ENCODE data around the gene RAVER2.
"Not testable (repeated sequence)": the region's sequence is repeated elsewhere in the genome, so short reads cannot be mapped to it uniquely, and the experiment has no call there.

The RAVER2 gene

GRCh38 chr1:64820572-64820971 is 75.7 kb downstream of the RAVER2 start:
- not testable (repeated sequence) for H4K91ac ChIP-seq (ENCODE audit: low read length); H3K4ac ChIP-seq (ENCODE audit: low read depth in 1 of 2, low read length in 2 of 2); H3K14ac ChIP-seq (ENCODE audit: low read length in 2 of 2)

GRCh38 chr1:64822621-64823020 is 77.7 kb downstream of the RAVER2 start:
- Histone ChIP-seq H2AK5ac (ENCODE audit: low read length, severe bottlenecking) (no peak overlapping the region), H3K4me1 (ENCODE audit: control insufficient read depth, insufficient read depth, low read depth, low read length) (no peaks in the 10 kb centered on the region), H3K27ac (ENCODE audit: low read length, poor library complexity, severe bottlenecking) (no peak overlapping the region), H2BK5ac (ENCODE audit: low read depth, low read length, poor library complexity, severe bottlenecking) (no peak overlapping the region), H3K18ac (ENCODE audit: low read depth in 1 of 2, low read length in 2 of 2) (no peak overlapping the region), H3K9me3 (ENCODE audit: control insufficient read depth, low read length) (no peaks in the 10 kb centered on the region), H3K36me3 (ENCODE audit: control insufficient read depth in 1 of 2, insufficient read depth in 2 of 2, low read depth in 1 of 2, low read length in 2 of 2) (no peaks in the 10 kb centered on the region), H4K8ac (ENCODE audit: low read length) (no peak overlapping the region), H3K27me3 (ENCODE audit: control insufficient read depth in 1 of 2, insufficient read depth in 1 of 2, low read length in 2 of 2) (no peaks in the 10 kb centered on the region), H2BK12ac (ENCODE audit: low read length in 2 of 2) (no peak overlapping the region), H3K4me3 (ENCODE audit: insufficient read depth in 1 of 2, low read depth in 1 of 2, low read length in 2 of 2) (no peak overlapping the region), H3K23ac (ENCODE audit: low read length in 2 of 2) (no peak overlapping the region), H2BK15ac (ENCODE audit: low read depth, poor library complexity, severe bottlenecking) (no peak overlapping the region), H3K14ac (ENCODE audit: low read length in 2 of 2) (no peak overlapping the region), H2BK120ac (ENCODE audit: low read depth, low read length) (no peak overlapping the region), H3K4me2 (ENCODE audit: low read length, poor library complexity, severe bottlenecking) (no peak overlapping the region), H2AFZ (ENCODE audit: low read depth, low read length) (no peak overlapping the region), H4K91ac (ENCODE audit: low read length) (no peak overlapping the region), H3K79me1 (replicated peaks; ENCODE audit: low read length, poor library complexity, severe bottlenecking) (no peaks in the 10 kb centered on the region), H3K4ac (ENCODE audit: low read depth in 1 of 2, low read length in 2 of 2) (no peak overlapping the region), H3K9ac (ENCODE audit: low read length) (peak overlapping the region; percentile 15)
- no CpG with 5 or more reads among the region's 1 CpG for WGBS
- DNase-seq: peak; percentile 51

More at GRCh38 chr1:64820572-64820971, 75.7 kb downstream of the RAVER2 start:
- H3K79me1 ChIP-seq (replicated peaks; ENCODE audit: low read length, poor library complexity, severe bottlenecking); H2BK120ac ChIP-seq (ENCODE audit: low read depth, low read length); H3K9ac ChIP-seq (ENCODE audit: low read length); H3K4me3 ChIP-seq (ENCODE audit: insufficient read depth in 1 of 2, low read depth in 1 of 2, low read length in 2 of 2); H3K4me1 ChIP-seq (ENCODE audit: control insufficient read depth, insufficient read depth, low read depth, low read length); H2BK5ac ChIP-seq (ENCODE audit: low read depth, low read length, poor library complexity, severe bottlenecking); H3K27ac ChIP-seq (ENCODE audit: low read length, poor library complexity, severe bottlenecking); H2AK5ac ChIP-seq (ENCODE audit: low read length, severe bottlenecking); H3K23ac ChIP-seq (ENCODE audit: low read length in 2 of 2); H2AFZ ChIP-seq (ENCODE audit: low read depth, low read length); H2BK12ac ChIP-seq (ENCODE audit: low read length in 2 of 2); H3K9me3 ChIP-seq (ENCODE audit: control insufficient read depth, low read length); H3K4me2 ChIP-seq (ENCODE audit: low read length, poor library complexity, severe bottlenecking); H3K27me3 ChIP-seq (ENCODE audit: control insufficient read depth in 1 of 2, insufficient read depth in 1 of 2, low read length in 2 of 2); H3K36me3 ChIP-seq (ENCODE audit: control insufficient read depth in 1 of 2, insufficient read depth in 2 of 2, low read depth in 1 of 2, low read length in 2 of 2); H2BK15ac ChIP-seq (ENCODE audit: low read depth, poor library complexity, severe bottlenecking); H3K18ac ChIP-seq (ENCODE audit: low read depth in 1 of 2, low read length in 2 of 2); H4K8ac ChIP-seq (ENCODE audit: low read length); DNase-seq: not testable (repeated sequence)
- 100% methylated on average over 2 of the region's 3 CpGs for WGBS

- Histone ChIP-seq H4K8ac (ENCODE audit: low read length) (no peak overlapping the region), H3K27me3 (ENCODE audit: control insufficient read depth in 1 of 2, insufficient read depth in 1 of 2, low read length in 2 of 2) (no peaks in the 10 kb centered on the region), H2BK5ac (ENCODE audit: low read depth, low read length, poor library complexity, severe bottlenecking) (no peak overlapping the region), H3K79me1 (replicated peaks; ENCODE audit: low read length, poor library complexity, severe bottlenecking) (no peaks in the 10 kb centered on the region), H3K4me2 (ENCODE audit: low read length, poor library complexity, severe bottlenecking) (no peak overlapping the region), H3K4ac (ENCODE audit: low read depth in 1 of 2, low read length in 2 of 2) (no peak overlapping the region), H3K14ac (ENCODE audit: low read length in 2 of 2) (no peak overlapping the region), H4K91ac (ENCODE audit: low read length) (no peak overlapping the region), H3K4me3 (ENCODE audit: insufficient read depth in 1 of 2, low read depth in 1 of 2, low read length in 2 of 2) (peak overlapping the region in 1 of 2 experiments; percentile 43), H2BK15ac (ENCODE audit: low read depth, poor library complexity, severe bottlenecking) (no peak overlapping the region), H3K9me3 (ENCODE audit: control insufficient read depth, low read length) (no peaks in the 10 kb centered on the region), H3K9ac (ENCODE audit: low read length) (peak overlapping the region; percentile 67), H3K27ac (ENCODE audit: low read length, poor library complexity, severe bottlenecking) (no peak overlapping the region), H3K36me3 (ENCODE audit: control insufficient read depth in 1 of 2, insufficient read depth in 2 of 2, low read depth in 1 of 2, low read length in 2 of 2) (no peaks in the 10 kb centered on the region), H3K4me1 (ENCODE audit: control insufficient read depth, insufficient read depth, low read depth, low read length) (no peaks in the 10 kb centered on the region), H3K23ac (ENCODE audit: low read length in 2 of 2) (no peak overlapping the region), H2BK120ac (ENCODE audit: low read depth, low read length) (no peak overlapping the region), H3K18ac (ENCODE audit: low read depth in 1 of 2, low read length in 2 of 2) (no peak overlapping the region), H2AK5ac (ENCODE audit: low read length, severe bottlenecking) (no peak overlapping the region), H2BK12ac (ENCODE audit: low read length in 2 of 2) (no peak overlapping the region), H2AFZ (ENCODE audit: low read depth, low read length) (no peak overlapping the region)
- WGBS: 74% methylated on average over 7 of the region's 11 CpGs
- DNase-seq: peak; percentile 75
Observed at GRCh38 chr1:64823691-64824476, 79.0 kb downstream of the RAVER2 start.

DNA sequence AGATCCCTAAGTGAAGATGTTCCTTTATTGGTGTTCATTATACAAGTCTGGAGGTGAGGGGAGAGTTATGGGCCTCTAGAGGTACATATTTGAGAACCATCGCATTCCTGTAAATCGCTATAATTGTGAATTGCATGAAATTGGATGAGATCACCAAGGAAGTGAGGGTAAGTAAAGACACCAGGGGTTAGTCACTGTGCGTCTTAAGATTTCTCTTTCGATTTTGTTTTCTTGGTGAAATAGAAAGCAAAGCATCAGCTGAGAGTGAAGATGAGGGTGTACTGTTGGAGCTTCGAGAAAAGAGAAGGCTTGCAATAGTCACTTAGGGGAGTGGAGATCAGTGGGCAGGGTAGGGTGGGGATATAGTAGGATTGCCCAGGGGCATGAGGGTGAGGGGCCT is 82.1 kb downstream of the RAVER2 start:
- H3K4ac ChIP-seq (ENCODE audit: low read depth in 1 of 2, low read length in 2 of 2): no peak overlapping the region
- peak overlapping the region in 1 of 2 experiments; percentile 50 for H3K4me3 ChIP-seq (ENCODE audit: insufficient read depth in 1 of 2, low read depth in 1 of 2, low read length in 2 of 2)
- no peak overlapping the region for H2BK15ac ChIP-seq (ENCODE audit: low read depth, poor library complexity, severe bottlenecking)
- H2BK120ac ChIP-seq (ENCODE audit: low read depth, low read length): no peak overlapping the region
- DNase-seq: no peak
- no peak overlapping the region for H2BK5ac ChIP-seq (ENCODE audit: low read depth, low read length, poor library complexity, severe bottlenecking)
- H4K8ac ChIP-seq (ENCODE audit: low read length): no peak overlapping the region
- H3K79me1 ChIP-seq (replicated peaks; ENCODE audit: low read length, poor library complexity, severe bottlenecking): no peaks in the 10 kb centered on the region
- H3K27ac ChIP-seq (ENCODE audit: low read length, poor library complexity, severe bottlenecking): no peak overlapping the region
- no peak overlapping the region for H2BK12ac ChIP-seq (ENCODE audit: low read length in 2 of 2)
- H3K23ac ChIP-seq (ENCODE audit: low read length in 2 of 2): no peak overlapping the region
- no peak overlapping the region for H3K14ac ChIP-seq (ENCODE audit: low read length in 2 of 2)
- no peak overlapping the region for H3K4me2 ChIP-seq (ENCODE audit: low read length, poor library complexity, severe bottlenecking)
- no peaks in the 10 kb centered on the region for H3K4me1 ChIP-seq (ENCODE audit: control insufficient read depth, insufficient read depth, low read depth, low read length)
- H3K18ac ChIP-seq (ENCODE audit: low read depth in 1 of 2, low read length in 2 of 2): no peak overlapping the region
- peaks cover 0 to 30% of the 10 kb centered on the region in 2 experiments for H3K36me3 ChIP-seq (ENCODE audit: control insufficient read depth in 1 of 2, insufficient read depth in 2 of 2, low read depth in 1 of 2, low read length in 2 of 2)
- no peak overlapping the region for H2AK5ac ChIP-seq (ENCODE audit: low read length, severe bottlenecking)
- WGBS: 93% methylated on average over 5 of the region's 5 CpGs
- no peak overlapping the region for H4K91ac ChIP-seq (ENCODE audit: low read length)
- H3K9ac ChIP-seq (ENCODE audit: low read length): peak overlapping the region; percentile 71
- no peaks in the 10 kb centered on the region for H3K9me3 ChIP-seq (ENCODE audit: control insufficient read depth, low read length)
- H3K27me3 ChIP-seq (ENCODE audit: control insufficient read depth in 1 of 2, insufficient read depth in 1 of 2, low read length in 2 of 2): no peaks in the 10 kb centered on the region
- H2AFZ ChIP-seq (ENCODE audit: low read depth, low read length): no peak overlapping the region

Data from mesenchymal stem cell (in vitro differentiated cells and primary cell).